GM23338 (cell line): ENCODE results near the gene RICTOR. TPM values are rescaled to one million over a fixed set of nuclear protein-coding genes. Genes with fewer than 3 reads are reported as not detected.

Experiments
- ATAC-seq: fragments of 200-7000 bp; cut with Tn5 transposase; 3 replicates; pipeline ENCODE4 v1.9.1; 2020
- DNase-seq: peaks from one replicate; pipeline ENCODE4 v3.0.0-alpha.2; 2015; ENCODE audit warnings: low spot score
- H2AFZ ChIP-seq: fragments of 200-600 bp; sonication (generic); 2 replicates; pipeline ENCODE4 v1.8.0; 2016; ENCODE audit warnings: antibody characterized with exemption, mild to moderate bottlenecking, moderate library complexity
- H3F3A ChIP-seq: fragments of 200-600 bp; sonication (generic); replicated peaks from 2 replicates; pipeline ENCODE4 v1.8.0; 2017; ENCODE audit warnings: antibody characterized with exemption, mixed run types, low read depth
- H3K27ac ChIP-seq: fragments of 200-600 bp; sonication (generic); 2 replicates; pipeline ENCODE4 v1.6.1; 2016; ENCODE audit warnings: low read depth
- H3K27me3 ChIP-seq: fragments of 200-600 bp; sonication (generic); 2 replicates; pipeline ENCODE4 v1.8.0; 2016; ENCODE audit warnings: mild to moderate bottlenecking, mixed run types, moderate library complexity; ENCODE audit not compliant: insufficient read depth
- H3K36me3 ChIP-seq: fragments of 200-600 bp; sonication (generic); 2 replicates; pipeline ENCODE4 v1.8.0; 2016; ENCODE audit warnings: mild to moderate bottlenecking; ENCODE audit not compliant: insufficient read depth
- H3K4me1 ChIP-seq: fragments of 200-600 bp; sonication (generic); 2 replicates; pipeline ENCODE4 v1.8.0; 2016; ENCODE audit warnings: mild to moderate bottlenecking, moderate library complexity; ENCODE audit not compliant: insufficient read depth
- H3K4me2 ChIP-seq: fragments of 200-600 bp; sonication (generic); 2 replicates; pipeline ENCODE4 v1.7.1; 2017; ENCODE audit warnings: mixed run types
- H3K4me3 ChIP-seq: fragments of 200-600 bp; sonication (generic); 2 replicates; pipeline ENCODE4 v1.6.1; 2016; ENCODE audit warnings: mixed run types
- H3K79me2 ChIP-seq: fragments of 200-600 bp; sonication (generic); replicated peaks from 2 replicates; pipeline ENCODE4 v1.8.0; 2017; ENCODE audit warnings: mild to moderate bottlenecking; ENCODE audit not compliant: insufficient read depth
- H3K9me2 ChIP-seq: fragments of 200-600 bp; sonication (generic); 2 replicates; pipeline ENCODE4 v1.8.0; 2017; ENCODE audit not compliant: insufficient read depth
- H4K20me1 ChIP-seq: fragments of 200-600 bp; sonication (generic); replicated peaks from 2 replicates; pipeline ENCODE4 v1.8.0; 2017; ENCODE audit warnings: mild to moderate bottlenecking; ENCODE audit not compliant: insufficient read depth
- H3K27ac Mint-ChIP-seq: 2 replicates; pipeline ENCODE4 v1.8.0; 2020; ENCODE audit warnings: inconsistent platforms, mild to moderate bottlenecking, moderate library complexity, mixed read lengths
- H3K27me3 Mint-ChIP-seq: 3 replicates; pipeline ENCODE4 v1.8.0; 2022; ENCODE audit warnings: low read depth, mild to moderate bottlenecking, moderate library complexity, mixed read lengths, inconsistent platforms; ENCODE audit not compliant: insufficient read depth, poor library complexity
- H3K36me3 Mint-ChIP-seq: 3 replicates; pipeline ENCODE4 v1.8.0; 2021; ENCODE audit warnings: low read depth, mild to moderate bottlenecking, inconsistent platforms, moderate library complexity, mixed read lengths
- H3K4me1 Mint-ChIP-seq: 3 replicates; pipeline ENCODE4 v1.8.0; 2020; ENCODE audit warnings: mild to moderate bottlenecking, inconsistent platforms, mixed read lengths
- H3K4me3 Mint-ChIP-seq: 3 replicates; pipeline ENCODE4 v1.8.0; 2021; ENCODE audit warnings: moderate library complexity, mild to moderate bottlenecking, inconsistent platforms, mixed read lengths
- H3K9me3 Mint-ChIP-seq: 3 replicates; pipeline ENCODE4 v1.8.0; 2020; ENCODE audit warnings: moderate library complexity, mild to moderate bottlenecking, inconsistent platforms, mixed read lengths
- CREB1 ChIP-seq: fragments of 250-450 bp; sonication (Bioruptor Pico); IDR thresholded peaks from 2 replicates; pipeline ENCODE4 v1.5.0; 2020; ENCODE audit warnings: low read depth, mild to moderate bottlenecking, moderate library complexity
- EZH2 ChIP-seq: fragments of 200-600 bp; sonication (generic); IDR thresholded peaks from one replicate; pipeline ENCODE4 v1.8.0; 2017; ENCODE audit warnings: antibody characterized with exemption, mild to moderate bottlenecking, low read depth; ENCODE audit not compliant: unreplicated experiment
- JUNB ChIP-seq: IDR thresholded peaks from one replicate; pipeline ENCODE4 v1.6.1; 2016; ENCODE audit warnings: antibody characterized with exemption; ENCODE audit not compliant: unreplicated experiment
- NANOG ChIP-seq: IDR thresholded peaks from 2 replicates; pipeline ENCODE4 v1.6.1; 2016; ENCODE audit warnings: antibody characterized with exemption, borderline replicate concordance
- POLR2AphosphoS5 ChIP-seq: IDR thresholded peaks from 2 replicates; pipeline ENCODE4 v1.6.1; 2016; ENCODE audit warnings: antibody characterized with exemption, low read depth
- STAT1 ChIP-seq: IDR thresholded peaks from one replicate; pipeline ENCODE4 v1.6.1; 2016; ENCODE audit warnings: antibody characterized with exemption; ENCODE audit not compliant: unreplicated experiment
- ZNF114 ChIP-seq: fragments of 250-450 bp; sonication (Bioruptor Pico); IDR thresholded peaks from 2 replicates; pipeline ENCODE4 v1.5.0; 2020; ENCODE audit warnings: mild to moderate bottlenecking, moderate library complexity
- ZNF331 ChIP-seq: fragments of 250-450 bp; sonication (Bioruptor Pico); IDR thresholded peaks from 2 replicates; pipeline ENCODE4 v1.5.0; 2020; ENCODE audit warnings: low read depth, mild to moderate bottlenecking, moderate library complexity
- polyA plus RNA-seq: library from polyadenylated mRNA; unstranded; fragments of >200 nt; fragmentation: Nextera tagmentation; extraction: Ambion mirVana; gene quantifications from 2 replicates; pipeline ENCODE4 v1.2.1, GENCODE V29; 2016
- total RNA-seq: library from RNA; depleted of rRNA; stranded (reverse); fragments of >200 nt; shearing (Covaris generic); gene quantifications from 2 replicates; pipeline ENCODE4 v1.2.3, GENCODE V29; 2014
- TF ChIP-seq, protein P1 (sequence below), 2 experiments: fragments of 200-600 bp in 1 of 2; sonication (generic) in 1 of 2; conservative IDR thresholded peaks; 2 replicates each; pipeline versions ENCODE4 v1.5.1 to v1.6.1; 2016 to 2017; ENCODE audit warnings: antibody characterized with exemption in 2 of 2, low read depth in 2 of 2, mild to moderate bottlenecking in 2 of 2, moderate library complexity in 1 of 2
- TF ChIP-seq, protein P2 (sequence below): IDR thresholded peaks from 2 replicates; pipeline ENCODE4 v1.6.1; 2016; ENCODE audit warnings: antibody characterized with exemption
- TF ChIP-seq, protein P3 (sequence below): fragments of 250-450 bp; sonication (Bioruptor Pico); IDR thresholded peaks from 2 replicates; pipeline ENCODE4 v1.5.0; 2020; ENCODE audit warnings: mild to moderate bottlenecking, moderate library complexity

RICTOR gene
- total and polyA plus RNA-seq, 2 experiments from 2014 or later = 9.9 to 27.4 TPM

DNA sequence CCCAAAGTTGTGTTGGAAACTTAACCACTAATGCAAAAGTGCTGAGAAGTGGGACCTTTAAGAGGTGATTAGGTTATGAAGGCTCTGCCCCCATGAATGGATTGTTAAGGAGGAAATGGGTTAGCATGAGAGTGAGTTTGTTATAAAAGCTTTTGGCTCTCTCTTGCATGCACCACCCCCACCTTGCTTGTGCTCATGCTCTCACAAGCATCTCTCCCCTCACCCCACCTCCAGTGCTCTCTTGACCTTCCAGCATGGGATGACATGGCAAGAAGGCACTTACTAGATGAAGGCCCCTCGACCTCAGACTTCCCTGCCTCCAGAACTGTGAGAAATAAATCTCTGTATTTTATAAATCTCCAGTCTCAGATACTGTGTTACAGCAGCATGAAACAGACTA, 52.8 kb downstream of the RICTOR start:
- peaks cover 5% of the 10 kb centered on the region; the same call in 1 of the 3 replicates for H3K9me3 Mint-ChIP-seq
- no peaks in the 10 kb centered on the region for H3F3A ChIP-seq
- peak overlapping the region; percentile 50 for H3K4me2 ChIP-seq
- H3K4me1 ChIP-seq = peaks cover 53% of the 10 kb centered on the region
- H3K4me1 Mint-ChIP-seq = peaks cover 45% of the 10 kb centered on the region
- H3K79me2 ChIP-seq = peaks cover 46% of the 10 kb centered on the region
- H2AFZ ChIP-seq = no peak overlapping the region
- peak overlapping the region; percentile 75 for H3K27ac ChIP-seq
- peak overlapping the region; percentile 41; the same call in 2 of the 3 replicates for H3K4me3 Mint-ChIP-seq
- TF ChIP-seq NANOG = peak; percentile 49; the same call in 1 of the 2 replicates
- TF ChIP-seq, protein P1, sequence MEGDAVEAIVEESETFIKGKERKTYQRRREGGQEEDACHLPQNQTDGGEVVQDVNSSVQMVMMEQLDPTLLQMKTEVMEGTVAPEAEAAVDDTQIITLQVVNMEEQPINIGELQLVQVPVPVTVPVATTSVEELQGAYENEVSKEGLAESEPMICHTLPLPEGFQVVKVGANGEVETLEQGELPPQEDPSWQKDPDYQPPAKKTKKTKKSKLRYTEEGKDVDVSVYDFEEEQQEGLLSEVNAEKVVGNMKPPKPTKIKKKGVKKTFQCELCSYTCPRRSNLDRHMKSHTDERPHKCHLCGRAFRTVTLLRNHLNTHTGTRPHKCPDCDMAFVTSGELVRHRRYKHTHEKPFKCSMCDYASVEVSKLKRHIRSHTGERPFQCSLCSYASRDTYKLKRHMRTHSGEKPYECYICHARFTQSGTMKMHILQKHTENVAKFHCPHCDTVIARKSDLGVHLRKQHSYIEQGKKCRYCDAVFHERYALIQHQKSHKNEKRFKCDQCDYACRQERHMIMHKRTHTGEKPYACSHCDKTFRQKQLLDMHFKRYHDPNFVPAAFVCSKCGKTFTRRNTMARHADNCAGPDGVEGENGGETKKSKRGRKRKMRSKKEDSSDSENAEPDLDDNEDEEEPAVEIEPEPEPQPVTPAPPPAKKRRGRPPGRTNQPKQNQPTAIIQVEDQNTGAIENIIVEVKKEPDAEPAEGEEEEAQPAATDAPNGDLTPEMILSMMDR (conservative IDR thresholded peaks at IDR 0.05; ENCODE audit: low read depth in 2 of 2) = no peak
- no peak for TF ChIP-seq STAT1
- TF ChIP-seq, protein P2, sequence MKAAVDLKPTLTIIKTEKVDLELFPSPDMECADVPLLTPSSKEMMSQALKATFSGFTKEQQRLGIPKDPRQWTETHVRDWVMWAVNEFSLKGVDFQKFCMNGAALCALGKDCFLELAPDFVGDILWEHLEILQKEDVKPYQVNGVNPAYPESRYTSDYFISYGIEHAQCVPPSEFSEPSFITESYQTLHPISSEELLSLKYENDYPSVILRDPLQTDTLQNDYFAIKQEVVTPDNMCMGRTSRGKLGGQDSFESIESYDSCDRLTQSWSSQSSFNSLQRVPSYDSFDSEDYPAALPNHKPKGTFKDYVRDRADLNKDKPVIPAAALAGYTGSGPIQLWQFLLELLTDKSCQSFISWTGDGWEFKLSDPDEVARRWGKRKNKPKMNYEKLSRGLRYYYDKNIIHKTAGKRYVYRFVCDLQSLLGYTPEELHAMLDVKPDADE = no peak
- TF ChIP-seq JUNB = no peak
- TF ChIP-seq EZH2 = no peak
- TF ChIP-seq, protein P3, sequence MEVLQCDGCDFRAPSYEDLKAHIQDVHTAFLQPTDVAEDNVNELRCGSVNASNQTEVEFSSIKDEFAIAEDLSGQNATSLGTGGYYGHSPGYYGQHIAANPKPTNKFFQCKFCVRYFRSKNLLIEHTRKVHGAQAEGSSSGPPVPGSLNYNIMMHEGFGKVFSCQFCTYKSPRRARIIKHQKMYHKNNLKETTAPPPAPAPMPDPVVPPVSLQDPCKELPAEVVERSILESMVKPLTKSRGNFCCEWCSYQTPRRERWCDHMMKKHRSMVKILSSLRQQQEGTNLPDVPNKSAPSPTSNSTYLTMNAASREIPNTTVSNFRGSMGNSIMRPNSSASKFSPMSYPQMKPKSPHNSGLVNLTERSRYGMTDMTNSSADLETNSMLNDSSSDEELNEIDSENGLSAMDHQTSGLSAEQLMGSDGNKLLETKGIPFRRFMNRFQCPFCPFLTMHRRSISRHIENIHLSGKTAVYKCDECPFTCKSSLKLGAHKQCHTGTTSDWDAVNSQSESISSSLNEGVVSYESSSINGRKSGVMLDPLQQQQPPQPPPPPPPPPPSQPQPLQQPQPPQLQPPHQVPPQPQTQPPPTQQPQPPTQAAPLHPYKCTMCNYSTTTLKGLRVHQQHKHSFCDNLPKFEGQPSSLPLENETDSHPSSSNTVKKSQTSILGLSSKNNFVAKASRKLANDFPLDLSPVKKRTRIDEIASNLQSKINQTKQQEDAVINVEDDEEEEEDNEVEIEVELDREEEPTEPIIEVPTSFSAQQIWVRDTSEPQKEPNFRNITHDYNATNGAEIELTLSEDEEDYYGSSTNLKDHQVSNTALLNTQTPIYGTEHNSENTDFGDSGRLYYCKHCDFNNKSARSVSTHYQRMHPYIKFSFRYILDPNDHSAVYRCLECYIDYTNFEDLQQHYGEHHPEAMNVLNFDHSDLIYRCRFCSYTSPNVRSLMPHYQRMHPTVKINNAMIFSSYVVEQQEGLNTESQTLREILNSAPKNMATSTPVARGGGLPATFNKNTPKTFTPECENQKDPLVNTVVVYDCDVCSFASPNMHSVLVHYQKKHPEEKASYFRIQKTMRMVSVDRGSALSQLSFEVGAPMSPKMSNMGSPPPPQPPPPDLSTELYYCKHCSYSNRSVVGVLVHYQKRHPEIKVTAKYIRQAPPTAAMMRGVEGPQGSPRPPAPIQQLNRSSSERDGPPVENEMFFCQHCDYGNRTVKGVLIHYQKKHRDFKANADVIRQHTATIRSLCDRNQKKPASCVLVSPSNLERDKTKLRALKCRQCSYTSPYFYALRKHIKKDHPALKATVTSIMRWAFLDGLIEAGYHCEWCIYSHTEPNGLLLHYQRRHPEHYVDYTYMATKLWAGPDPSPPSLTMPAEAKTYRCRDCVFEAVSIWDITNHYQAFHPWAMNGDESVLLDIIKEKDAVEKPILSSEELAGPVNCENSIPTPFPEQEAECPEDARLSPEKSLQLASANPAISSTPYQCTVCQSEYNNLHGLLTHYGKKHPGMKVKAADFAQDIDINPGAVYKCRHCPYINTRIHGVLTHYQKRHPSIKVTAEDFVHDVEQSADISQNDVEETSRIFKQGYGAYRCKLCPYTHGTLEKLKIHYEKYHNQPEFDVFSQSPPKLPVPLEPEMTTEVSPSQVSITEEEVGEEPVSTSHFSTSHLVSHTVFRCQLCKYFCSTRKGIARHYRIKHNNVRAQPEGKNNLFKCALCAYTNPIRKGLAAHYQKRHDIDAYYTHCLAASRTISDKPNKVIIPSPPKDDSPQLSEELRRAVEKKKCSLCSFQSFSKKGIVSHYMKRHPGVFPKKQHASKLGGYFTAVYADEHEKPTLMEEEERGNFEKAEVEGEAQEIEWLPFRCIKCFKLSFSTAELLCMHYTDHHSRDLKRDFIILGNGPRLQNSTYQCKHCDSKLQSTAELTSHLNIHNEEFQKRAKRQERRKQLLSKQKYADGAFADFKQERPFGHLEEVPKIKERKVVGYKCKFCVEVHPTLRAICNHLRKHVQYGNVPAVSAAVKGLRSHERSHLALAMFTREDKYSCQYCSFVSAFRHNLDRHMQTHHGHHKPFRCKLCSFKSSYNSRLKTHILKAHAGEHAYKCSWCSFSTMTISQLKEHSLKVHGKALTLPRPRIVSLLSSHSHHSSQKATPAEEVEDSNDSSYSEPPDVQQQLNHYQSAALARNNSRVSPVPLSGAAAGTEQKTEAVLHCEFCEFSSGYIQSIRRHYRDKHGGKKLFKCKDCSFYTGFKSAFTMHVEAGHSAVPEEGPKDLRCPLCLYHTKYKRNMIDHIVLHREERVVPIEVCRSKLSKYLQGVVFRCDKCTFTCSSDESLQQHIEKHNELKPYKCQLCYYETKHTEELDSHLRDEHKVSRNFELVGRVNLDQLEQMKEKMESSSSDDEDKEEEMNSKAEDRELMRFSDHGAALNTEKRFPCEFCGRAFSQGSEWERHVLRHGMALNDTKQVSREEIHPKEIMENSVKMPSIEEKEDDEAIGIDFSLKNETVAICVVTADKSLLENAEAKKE (CRISPR knock-in tag) = peak; percentile 75
- peak; percentile 50; the same call in 1 of the 2 replicates for TF ChIP-seq CREB1 (CRISPR knock-in tag)
- no peak for TF ChIP-seq ZNF114 (CRISPR knock-in tag)
- TF ChIP-seq ZNF331 (CRISPR knock-in tag) = no peak
- TF ChIP-seq POLR2AphosphoS5 = no peak
- H3K9me2 ChIP-seq = no peaks in the 10 kb centered on the region
- peak; percentile 83 for ATAC-seq
- no peaks in the 10 kb centered on the region for H3K36me3 ChIP-seq
- H3K36me3 Mint-ChIP-seq = peaks cover 14% of the 10 kb centered on the region
- no peaks in the 10 kb centered on the region for H3K27me3 Mint-ChIP-seq
- peak; percentile 62 for DNase-seq
- H3K27me3 ChIP-seq = no peaks in the 10 kb centered on the region
- no peaks in the 10 kb centered on the region for H4K20me1 ChIP-seq
- H3K27ac Mint-ChIP-seq = peak overlapping the region; percentile 94
- peak overlapping the region; percentile 24 for H3K4me3 ChIP-seq
